HEK293 (cell line): ENCODE measurements around the gene SYNE1.

Experiments used
- CTCF ChIA-PET: fragments of 350-600 bp; formaldehyde crosslinking; extraction: SDS; loops from one replicate; lab custom pipeline; 2021; ENCODE audit warnings: antibody characterized with exemption; lab: Yijun Ruan, JAX
- POLR2A ChIA-PET: fragments of 300-600 bp; formaldehyde crosslinking; extraction: SDS; loops from one replicate; lab custom pipeline; 2020; ENCODE audit warnings: antibody characterized with exemption, inconsistent platforms; lab: Yijun Ruan, JAX
- H3K27ac ChIP-seq: fragments of 200-500 bp; sonication (Bioruptor generic); 2 replicates; pipeline ENCODE4 v1.5.1; 2014; ENCODE audit warnings: low read depth, low read length, control low read depth, inconsistent platforms; ENCODE audit errors: extremely low read depth
- H3K36me3 ChIP-seq, 2 experiments: fragments of 200-500 bp in 1 of 2; sonication (Bioruptor generic) in 1 of 2; 1 replicate in 1 of 2; 2 replicates in 1 of 2; pipeline ENCODE4 v1.5.1; 2014 to 2017; ENCODE audit warnings: inconsistent platforms in 2 of 2, low read length in 2 of 2; ENCODE audit not compliant: control insufficient read depth in 2 of 2, insufficient read depth in 1 of 2
- H3K4me1 ChIP-seq: fragments of 200-500 bp; sonication (Bioruptor generic); 2 replicates; pipeline ENCODE4 v1.5.1; 2014; ENCODE audit warnings: mild to moderate bottlenecking, low read length, inconsistent platforms; ENCODE audit not compliant: control insufficient read depth, insufficient read depth
- H3K4me3 ChIP-seq: 2 replicates; pipeline ENCODE4 v1.5.1; 2011; ENCODE audit warnings: low read depth, mild to moderate bottlenecking, control low read depth, low read length, moderate library complexity
- H3K9me3 ChIP-seq: fragments of 200-500 bp; sonication (Bioruptor generic); 2 replicates; pipeline ENCODE4 v1.5.1; 2014; ENCODE audit warnings: low read depth, low read length, inconsistent platforms; ENCODE audit not compliant: control insufficient read depth, insufficient read depth
- FEZF1 ChIP-seq: fragments of 450-650 bp; formaldehyde crosslinking; IDR thresholded peaks from 2 replicates; pipeline ENCODE4 v1.5.1; 2016; ENCODE audit warnings: missing biosample characterization, missing genetic modification characterization
- GFI1B ChIP-seq: fragments of 450-650 bp; formaldehyde crosslinking; IDR thresholded peaks from 2 replicates; pipeline ENCODE4 v1.5.1; 2016; ENCODE audit warnings: missing biosample characterization, missing genetic modification characterization
- KLF16 ChIP-seq: fragments of 450-650 bp; formaldehyde crosslinking; IDR thresholded peaks from 2 replicates; pipeline ENCODE4 v1.5.1; 2017; ENCODE audit warnings: missing biosample characterization, missing genetic modification characterization
- MZF1 ChIP-seq: fragments of 450-650 bp; formaldehyde crosslinking; IDR thresholded peaks from 2 replicates; pipeline ENCODE4 v1.5.1; 2017; ENCODE audit warnings: missing biosample characterization, missing genetic modification characterization, borderline replicate concordance
- YY1 ChIP-seq: fragments of 450-650 bp; formaldehyde crosslinking; IDR thresholded peaks from 2 replicates; pipeline ENCODE4 v1.5.1; 2018; ENCODE audit warnings: missing biosample characterization, missing genetic modification characterization
- ZBTB1 ChIP-seq: fragments of 450-650 bp; formaldehyde crosslinking; IDR thresholded peaks from 2 replicates; pipeline ENCODE4 v1.5.1; 2016; ENCODE audit warnings: missing biosample characterization, missing genetic modification characterization
- ZBTB10 ChIP-seq: fragments of 450-650 bp; formaldehyde crosslinking; IDR thresholded peaks from 2 replicates; pipeline ENCODE4 v1.5.1; 2016; ENCODE audit warnings: missing biosample characterization, missing genetic modification characterization
- ZBTB20 ChIP-seq: fragments of 450-650 bp; formaldehyde crosslinking; IDR thresholded peaks from 2 replicates; pipeline ENCODE4 v1.5.1; 2016; ENCODE audit warnings: missing biosample characterization, missing genetic modification characterization
- ZBTB48 ChIP-seq: fragments of 450-650 bp; formaldehyde crosslinking; IDR thresholded peaks from 2 replicates; pipeline ENCODE4 v1.5.1; 2016; ENCODE audit warnings: missing biosample characterization, missing genetic modification characterization
- ZBTB7A ChIP-seq: fragments of 450-650 bp; formaldehyde crosslinking; IDR thresholded peaks from 2 replicates; pipeline ENCODE4 v1.5.1; 2016; ENCODE audit warnings: low read depth, missing biosample characterization, missing genetic modification characterization
- ZBTB8A ChIP-seq: fragments of 450-650 bp; formaldehyde crosslinking; IDR thresholded peaks from 2 replicates; pipeline ENCODE4 v1.5.1; 2016; ENCODE audit warnings: missing biosample characterization, missing genetic modification characterization
- ZEB2 ChIP-seq: fragments of 450-650 bp; formaldehyde crosslinking; IDR thresholded peaks from 2 replicates; pipeline ENCODE4 v1.5.1; 2016; ENCODE audit warnings: missing biosample characterization, missing genetic modification characterization
- ZFP69B ChIP-seq: fragments of 450-650 bp; formaldehyde crosslinking; IDR thresholded peaks from 2 replicates; pipeline ENCODE4 v1.5.1; 2016; ENCODE audit warnings: missing biosample characterization, missing genetic modification characterization
- ZIC2 ChIP-seq: fragments of 450-650 bp; formaldehyde crosslinking; IDR thresholded peaks from 2 replicates; pipeline ENCODE4 v1.5.1; 2016; ENCODE audit warnings: missing biosample characterization, missing genetic modification characterization
- ZNF114 ChIP-seq: fragments of 450-650 bp; formaldehyde crosslinking; IDR thresholded peaks from 2 replicates; pipeline ENCODE4 v1.5.0; 2017; ENCODE audit warnings: missing biosample characterization, missing genetic modification characterization
- ZNF133 ChIP-seq: fragments of 450-650 bp; formaldehyde crosslinking; IDR thresholded peaks from 2 replicates; pipeline ENCODE4 v1.5.1; 2016; ENCODE audit warnings: missing biosample characterization, missing genetic modification characterization
- ZNF155 ChIP-seq: fragments of 450-650 bp; formaldehyde crosslinking; IDR thresholded peaks from 2 replicates; pipeline ENCODE4 v1.5.1; 2016; ENCODE audit warnings: missing biosample characterization, missing genetic modification characterization
- ZNF157 ChIP-seq: fragments of 450-650 bp; formaldehyde crosslinking; IDR thresholded peaks from 2 replicates; pipeline ENCODE4 v1.5.1; 2016; ENCODE audit warnings: missing biosample characterization, missing genetic modification characterization
- ZNF211 ChIP-seq: fragments of 450-650 bp; formaldehyde crosslinking; IDR thresholded peaks from 2 replicates; pipeline ENCODE4 v1.5.1; 2016; ENCODE audit warnings: low read depth, missing biosample characterization, missing genetic modification characterization
- ZNF311 ChIP-seq: fragments of 450-650 bp; formaldehyde crosslinking; IDR thresholded peaks from 2 replicates; pipeline ENCODE4 v1.5.1; 2017; ENCODE audit warnings: missing biosample characterization, missing genetic modification characterization, borderline replicate concordance
- ZNF416 ChIP-seq: fragments of 450-650 bp; formaldehyde crosslinking; IDR thresholded peaks from 2 replicates; pipeline ENCODE4 v1.5.1; 2016; ENCODE audit warnings: missing biosample characterization, missing genetic modification characterization
- ZNF423 ChIP-seq: fragments of 450-650 bp; formaldehyde crosslinking; IDR thresholded peaks from 2 replicates; pipeline ENCODE4 v1.5.1; 2016; ENCODE audit warnings: missing biosample characterization, missing genetic modification characterization
- ZNF513 ChIP-seq: fragments of 450-650 bp; IDR thresholded peaks from 2 replicates; pipeline ENCODE4 v1.5.1; 2018; ENCODE audit warnings: missing biosample characterization, missing genetic modification characterization
- ZNF561 ChIP-seq: fragments of 450-650 bp; IDR thresholded peaks from 2 replicates; pipeline ENCODE4 v1.5.1; 2018; ENCODE audit warnings: missing biosample characterization, missing genetic modification characterization, borderline replicate concordance
- ZNF610 ChIP-seq: fragments of 450-650 bp; formaldehyde crosslinking; IDR thresholded peaks from 2 replicates; pipeline ENCODE4 v1.5.1; 2016; ENCODE audit warnings: missing biosample characterization, missing genetic modification characterization, borderline replicate concordance
- ZNF664 ChIP-seq: fragments of 450-650 bp; formaldehyde crosslinking; IDR thresholded peaks from 2 replicates; pipeline ENCODE4 v1.5.1; 2016; ENCODE audit warnings: missing biosample characterization, missing genetic modification characterization
- ZNF707 ChIP-seq: fragments of 450-650 bp; formaldehyde crosslinking; IDR thresholded peaks from 2 replicates; pipeline ENCODE4 v1.5.1; 2016; ENCODE audit warnings: missing biosample characterization, missing genetic modification characterization
- ZNF76 ChIP-seq: fragments of 450-650 bp; formaldehyde crosslinking; IDR thresholded peaks from 2 replicates; pipeline ENCODE4; 2016; ENCODE audit warnings: low read depth, missing biosample characterization, missing genetic modification characterization, borderline replicate concordance
- ZSCAN4 ChIP-seq: fragments of 450-650 bp; formaldehyde crosslinking; IDR thresholded peaks from 2 replicates; pipeline ENCODE4 v1.5.1; 2017; ENCODE audit warnings: missing biosample characterization, missing genetic modification characterization

Gene SYNE1

GRCh38 chr6:152147269-152147668, 489.9 kb downstream of the SYNE1 start (continued):
- TF ChIP-seq ZNF211 (tag by site-specific recombination) (no peak), ZBTB8A (tag by site-specific recombination) (no peak), ZNF157 (no peak), ZBTB48 (tag by site-specific recombination) (no peak), ZNF311 (tag by site-specific recombination) (no peak)

- no peak overlapping the region for H3K4me3 ChIP-seq
- H3K27ac ChIP-seq = no peak overlapping the region
- H3K36me3 ChIP-seq = peaks cover 4 to 37% of the 10 kb centered on the region in 2 experiments; a peak in 1 of 3 replicates
- TF ChIP-seq ZNF561 (tag by site-specific recombination) (no peak), ZNF155 (tag by site-specific recombination) (no peak), MZF1 (no peak), KLF16 (tag by site-specific recombination) (no peak), ZSCAN4 (tag by site-specific recombination) (no peak), ZNF707 (tag by site-specific recombination) (no peak), ZNF133 (tag by site-specific recombination) (no peak), ZBTB7A (tag by site-specific recombination) (no peak), ZNF513 (tag by site-specific recombination) (no peak), ZNF416 (tag by site-specific recombination) (no peak), ZIC2 (tag by site-specific recombination) (no peak), ZFP69B (tag by site-specific recombination) (no peak)
- no peaks in the 10 kb centered on the region for H3K4me1 ChIP-seq
- ChIA-PET CTCF (no interaction called here), POLR2A (no interaction called here)
- H3K9me3 ChIP-seq = no peaks in the 10 kb centered on the region
Measured at GRCh38 chr6:152146385-152146784, 490.8 kb downstream of the SYNE1 start.

GRCh38 chr6:152143359-152143758, 493.8 kb downstream of the SYNE1 start:
- peaks cover 0 to 28% of the 10 kb centered on the region in 2 experiments; a peak in 2 of 3 replicates for H3K36me3 ChIP-seq
- H3K4me1 ChIP-seq = no peaks in the 10 kb centered on the region
- TF ChIP-seq ZNF423 (tag by site-specific recombination) = no peak
- no peak for TF ChIP-seq ZBTB1 (tag by site-specific recombination)
- no peak for TF ChIP-seq ZBTB20 (tag by site-specific recombination)
- TF ChIP-seq ZNF155 (tag by site-specific recombination) = no peak
- no peak for TF ChIP-seq ZNF76 (tag by site-specific recombination)
- TF ChIP-seq ZNF610 = no peak
- no peak for TF ChIP-seq GFI1B (tag by site-specific recombination)
- no peak for TF ChIP-seq ZNF114 (tag by site-specific recombination)
- TF ChIP-seq ZEB2 (tag by site-specific recombination) = no peak
- TF ChIP-seq ZBTB10 = no peak
- TF ChIP-seq FEZF1 = no peak
- TF ChIP-seq ZNF311 (tag by site-specific recombination) = no peak
- no peak for TF ChIP-seq YY1
- no peak for TF ChIP-seq ZNF664 (tag by site-specific recombination)
- H3K27ac ChIP-seq = no peak overlapping the region
- H3K9me3 ChIP-seq = no peaks in the 10 kb centered on the region
- CTCF ChIA-PET = no interaction called here
- no peak overlapping the region for H3K4me3 ChIP-seq
- POLR2A ChIA-PET = no interaction called here
